ENCODE data around the gene OR10AG1.

GRCh38 chr11:55994525-55994924 is 24.8 kb upstream of the OR10AG1 start, which contains the start of gene OR5F1:
- TF ChIP-seq CTCF (conservative IDR thresholded peaks at IDR 0.05; ENCODE audit: low read depth, low read length) = no peak
- TF ChIP-seq RFX5 (IDR thresholded peaks at IDR 0.05; ENCODE audit: low read depth, low read length) = no peak
- TF ChIP-seq POLR2A (IDR thresholded peaks at IDR 0.05; ENCODE audit: low read depth, low read length) = no peak
- TF ChIP-seq ELK1 (IDR thresholded peaks at IDR 0.05; ENCODE audit: borderline replicate concordance, low read depth, low read length) = no peak
- no peak for TF ChIP-seq RCOR1 (IDR thresholded peaks at IDR 0.05; ENCODE audit: insufficient replicate concordance, low read length)
- TF ChIP-seq, protein P1, sequence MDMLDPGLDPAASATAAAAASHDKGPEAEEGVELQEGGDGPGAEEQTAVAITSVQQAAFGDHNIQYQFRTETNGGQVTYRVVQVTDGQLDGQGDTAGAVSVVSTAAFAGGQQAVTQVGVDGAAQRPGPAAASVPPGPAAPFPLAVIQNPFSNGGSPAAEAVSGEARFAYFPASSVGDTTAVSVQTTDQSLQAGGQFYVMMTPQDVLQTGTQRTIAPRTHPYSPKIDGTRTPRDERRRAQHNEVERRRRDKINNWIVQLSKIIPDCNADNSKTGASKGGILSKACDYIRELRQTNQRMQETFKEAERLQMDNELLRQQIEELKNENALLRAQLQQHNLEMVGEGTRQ (IDR thresholded peaks at IDR 0.05; ENCODE audit: low read depth, low read length) = no peak
- no peak for TF ChIP-seq RAD21 (IDR thresholded peaks at IDR 0.05; ENCODE audit: low read length)

Measured in IMR-90 (cell line).